Stimulated activated CD4-positive, alpha-beta T cell treated with anti-CD3 and anti-CD28 coated beads, TNF-alpha, amount 100 ng/mL, for 4 hours (primary cell): ENCODE data around the gene CLEC4A.
"Not testable (repeated sequence)": the region's sequence is repeated elsewhere in the genome, so short reads cannot be mapped to it uniquely, and the experiment has no call there.

Source experiments
- DNase-seq, 3 experiments: peaks; one replicate each; pipeline ENCODE4 v3.0.0-alpha.2; 2020; ENCODE audit warnings: low read depth in 3 of 3

Gene CLEC4A

GRCh38 chr12:8133636-8134397 lies 10.4 kb downstream of the CLEC4A start:
- not testable (repeated sequence) for DNase-seq

- DNase-seq, result not testable (repeated sequence)
Measured at GRCh38 chr12:8134398-8134930, 11.0 kb downstream of the CLEC4A start.

- DNase-seq, result not testable (repeated sequence)
Measured at GRCh38 chr12:8141647-8142046, 18.2 kb downstream of the CLEC4A start.

- DNase-seq, result no peak
Measured at GRCh38 chr12:8143261-8143660, 19.8 kb downstream of the CLEC4A start.

- DNase-seq, result no peak
Measured at GRCh38 chr12:8145754-8146441, 22.5 kb downstream of the CLEC4A start.

- DNase-seq, result no peak
Measured at GRCh38 chr12:8146442-8146771, 23.0 kb downstream of the CLEC4A start.

GRCh38 chr12:8154526-8154925 lies 31.1 kb downstream of the CLEC4A start:
- DNase-seq, result no peak

GRCh38 chr12:8156416-8156815 lies 33.0 kb downstream of the CLEC4A start:
- DNase-seq, result no peak

- DNase-seq, result no peak
Measured at GRCh38 chr12:8156845-8157244, 33.4 kb downstream of the CLEC4A start, which contains the start of gene ZNF705A. TSS of gene ZNF705A (plus strand) at chr12:8157015. CDS start at chr12:8172626, 15,611 bp downstream.

GRCh38 chr12:8157484-8158198 lies 34.2 kb downstream of the CLEC4A start:
- DNase-seq, result no peak

GRCh38 chr12:8172911-8173310 lies 49.5 kb downstream of the CLEC4A start:
- not testable (repeated sequence) for DNase-seq

GRCh38 chr12:8179989-8180585 lies 56.7 kb downstream of the CLEC4A start:
- peak; percentile 40 to 57 (median 43) for DNase-seq

- DNase-seq, result not testable (repeated sequence)
Measured at GRCh38 chr12:8181271-8181670, 57.9 kb downstream of the CLEC4A start.

GRCh38 chr12:8182923-8183322 lies 59.5 kb downstream of the CLEC4A start:
- not testable (repeated sequence) for DNase-seq

- DNase-seq, result not testable (repeated sequence)
Measured at GRCh38 chr12:8183346-8183745, 59.9 kb downstream of the CLEC4A start.

GRCh38 chr12:8184206-8184605 lies 60.8 kb downstream of the CLEC4A start:
- DNase-seq, result not testable (repeated sequence)

- not testable (repeated sequence) for DNase-seq
Measured at GRCh38 chr12:8188088-8188487, 64.7 kb downstream of the CLEC4A start.
